ENCODE results near the gene ATP2C2.

Gene ATP2C2

GRCh38 chr16:84458606-84459532 lies 90.5 kb downstream of the ATP2C2 start:
- DNase-seq = no peak

- DNase-seq = no peak
These were observed 91.2 kb downstream of the ATP2C2 start for GRCh38 chr16:84459533-84459894.

GRCh38 chr16:84459941-84460405 lies 91.6 kb downstream of the ATP2C2 start:
- DNase-seq = no peak

DNA sequence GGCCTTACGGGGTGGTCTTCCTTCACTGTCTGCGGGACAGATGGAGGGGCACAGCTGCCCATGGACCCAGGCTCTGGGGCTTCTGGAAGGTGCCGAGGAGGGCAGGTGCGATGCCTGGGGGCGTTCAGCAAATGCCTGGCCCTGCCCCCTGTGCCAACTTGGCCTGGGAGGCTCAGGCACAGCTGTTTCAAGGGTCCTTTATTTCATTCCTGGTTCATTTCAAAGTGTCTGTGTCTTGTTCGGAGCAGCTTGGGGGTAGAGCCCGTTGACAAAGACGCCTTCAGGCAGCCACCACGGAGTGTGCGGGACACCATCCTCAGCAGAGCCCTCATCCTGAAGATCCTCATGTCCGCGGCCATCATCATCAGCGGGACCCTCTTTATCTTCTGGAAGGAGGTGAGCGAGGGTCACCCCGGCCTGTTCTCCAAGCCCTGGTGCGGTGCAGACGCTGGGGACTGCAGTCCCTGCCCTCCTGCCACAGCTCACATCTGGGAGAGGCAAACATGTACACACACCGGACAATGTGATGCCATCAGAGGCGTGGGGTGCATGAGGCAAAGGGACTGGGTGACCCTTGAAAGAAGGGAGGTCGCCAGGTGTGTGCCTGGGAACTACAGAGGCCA lies 92.2 kb downstream of the ATP2C2 start:
- no peak for DNase-seq

DNA sequence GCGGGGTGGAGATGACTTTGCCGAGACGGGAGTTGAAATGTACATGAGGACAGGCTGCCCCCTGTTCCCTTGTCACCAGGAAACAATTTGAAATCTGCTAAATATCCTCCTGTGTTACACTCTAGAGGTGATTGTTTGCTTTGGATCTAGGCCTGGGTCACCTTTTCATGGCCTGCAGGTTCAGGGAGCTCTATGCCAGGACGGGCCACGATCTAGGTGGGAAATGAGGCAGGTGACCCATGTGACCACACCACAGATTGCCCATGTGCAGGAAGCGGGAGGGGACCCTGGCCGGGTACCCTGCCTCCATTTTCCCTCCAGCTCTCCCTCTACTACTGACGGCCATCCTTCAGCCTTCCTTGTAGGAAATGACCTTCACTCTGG lies 92.7 kb downstream of the ATP2C2 start:
- no peak for DNase-seq

GRCh38 chr16:84461413-84462295 lies 93.3 kb downstream of the ATP2C2 start:
- DNase-seq = no peak

DNA sequence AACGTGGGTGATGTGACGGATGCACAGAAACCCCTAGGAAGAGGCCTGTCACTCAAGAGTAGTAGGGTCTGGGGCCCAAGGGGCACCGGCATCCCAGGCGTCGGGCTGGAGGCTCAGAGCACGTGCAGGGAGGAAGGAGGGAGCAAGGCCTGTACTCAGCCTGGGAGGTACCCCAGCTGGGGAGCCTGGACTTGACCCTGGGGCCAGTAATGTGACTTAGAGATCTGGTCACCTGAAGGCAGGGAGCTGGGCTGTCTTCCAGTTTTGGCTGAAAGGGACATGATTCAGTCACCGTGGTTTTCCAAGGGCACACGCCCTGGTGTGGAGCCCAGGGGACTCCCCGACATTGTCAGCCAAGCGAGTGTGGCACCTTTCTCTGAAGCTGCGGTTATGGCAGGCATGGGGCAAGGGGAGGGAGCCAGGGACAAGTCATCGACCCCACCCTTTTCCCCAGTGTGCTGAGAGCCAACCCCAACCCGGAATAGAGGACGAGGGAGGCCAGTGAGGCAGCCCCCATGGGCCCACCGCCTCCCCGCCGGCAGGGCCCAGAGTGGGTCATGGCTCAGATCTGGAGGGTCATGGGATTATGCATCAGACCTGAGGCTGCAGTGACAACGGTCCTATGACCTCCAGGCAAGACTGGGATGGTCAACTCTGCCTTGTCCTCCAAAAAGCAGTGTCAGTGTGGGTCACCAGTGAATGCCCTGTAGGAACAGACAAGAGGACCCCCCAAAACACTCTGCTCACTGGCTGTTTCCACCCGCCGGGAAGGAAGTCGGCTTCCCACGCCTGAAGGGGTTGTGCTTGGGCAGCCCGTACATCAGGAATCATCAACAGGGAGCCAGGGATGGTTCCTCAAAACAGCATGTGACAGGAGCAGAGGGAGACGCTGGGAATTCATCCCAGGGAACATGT lies 94.2 kb downstream of the ATP2C2 start:
- DNase-seq = no peak

DNA sequence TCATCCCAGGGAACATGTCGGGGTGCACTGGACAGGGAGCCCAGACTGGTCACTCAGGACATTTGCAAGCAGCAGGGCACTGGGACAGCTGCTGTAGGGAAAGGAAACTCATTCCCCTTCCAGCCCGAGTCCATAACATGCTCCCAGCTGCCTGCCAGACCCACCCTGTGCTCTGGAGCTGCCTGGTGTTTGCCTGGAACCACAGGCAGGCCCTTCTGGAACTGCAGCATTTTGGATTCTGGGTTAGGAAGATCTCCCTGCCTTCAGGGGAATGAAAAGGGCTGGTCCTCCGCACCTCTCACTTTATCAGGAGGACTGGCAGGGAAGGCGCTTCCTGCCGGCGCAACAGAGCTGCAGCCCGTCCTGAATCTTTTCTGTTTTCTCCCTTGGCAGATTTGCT lies 94.9 kb downstream of the ATP2C2 start:
- no peak for DNase-seq

DNA sequence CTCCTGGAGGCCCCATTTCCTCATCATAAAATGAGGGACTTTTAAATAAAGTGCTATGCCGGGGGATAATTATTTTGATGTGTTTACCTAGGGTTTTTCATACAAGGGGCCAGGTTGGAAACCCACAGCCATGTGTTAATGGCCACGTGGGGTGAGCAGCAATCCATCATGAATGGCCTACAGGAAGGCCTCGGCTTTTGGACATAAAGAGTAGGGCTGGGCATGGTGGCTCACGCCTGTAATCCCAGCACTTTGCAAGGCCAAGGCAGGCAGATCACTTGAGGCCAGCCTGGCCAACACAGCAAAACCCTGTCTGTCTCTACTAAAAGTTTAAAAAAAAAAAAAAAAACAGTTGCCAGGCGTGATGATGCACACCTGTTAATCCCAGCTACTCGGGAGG lies 95.8 kb downstream of the ATP2C2 start:
- DNase-seq = no peak

- no peak for DNase-seq
These were observed 96.8 kb downstream of the ATP2C2 start for GRCh38 chr16:84465154-84465553.

GRCh38 chr16:84466692-84467091 lies 98.4 kb downstream of the ATP2C2 start:
- DNase-seq = no peak

GRCh38 chr16:84467256-84467655 lies 98.9 kb downstream of the ATP2C2 start:
- DNase-seq = no peak

DNA sequence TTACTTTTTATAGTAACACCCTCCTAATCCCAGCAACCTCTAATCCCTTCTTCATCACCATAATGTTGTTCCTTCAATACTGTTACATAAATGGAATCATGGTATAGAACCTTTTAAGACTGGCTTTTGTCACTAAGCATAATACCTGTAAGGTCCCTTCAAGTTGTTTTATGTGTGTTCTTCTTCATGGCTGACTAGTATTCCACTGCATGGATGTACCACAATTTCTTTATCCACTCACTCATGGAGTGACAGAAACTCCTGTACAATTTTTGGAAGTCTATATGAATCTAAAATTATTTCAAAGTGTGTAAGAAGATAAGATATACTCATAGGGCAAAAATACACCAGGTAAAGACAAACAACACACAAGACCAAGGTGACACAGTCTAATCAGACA lies 99.4 kb downstream of the ATP2C2 start:
- DNase-seq = no peak

GRCh38 chr16:84471316-84471715 lies 103.0 kb downstream of the ATP2C2 start:
- no peak for DNase-seq

DNA sequence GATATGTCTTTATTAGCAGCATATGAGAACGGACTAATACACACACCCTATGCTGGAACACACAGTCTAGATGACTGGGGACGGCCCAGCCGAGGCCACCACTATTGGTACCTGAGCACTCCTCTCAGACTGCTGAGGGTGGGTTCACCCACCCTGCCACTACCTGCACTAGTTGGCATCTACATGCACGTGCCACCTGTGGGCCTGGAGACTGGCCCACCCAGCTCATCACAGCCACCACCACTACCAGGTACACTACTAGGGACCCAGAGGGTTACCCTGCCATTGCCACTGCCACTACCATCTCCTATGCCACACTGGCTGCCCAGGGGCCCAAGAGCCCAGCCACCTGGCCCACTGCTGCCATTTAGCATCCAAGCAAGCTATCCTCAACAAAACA lies 103.6 kb downstream of the ATP2C2 start:
- no peak for DNase-seq

DNA sequence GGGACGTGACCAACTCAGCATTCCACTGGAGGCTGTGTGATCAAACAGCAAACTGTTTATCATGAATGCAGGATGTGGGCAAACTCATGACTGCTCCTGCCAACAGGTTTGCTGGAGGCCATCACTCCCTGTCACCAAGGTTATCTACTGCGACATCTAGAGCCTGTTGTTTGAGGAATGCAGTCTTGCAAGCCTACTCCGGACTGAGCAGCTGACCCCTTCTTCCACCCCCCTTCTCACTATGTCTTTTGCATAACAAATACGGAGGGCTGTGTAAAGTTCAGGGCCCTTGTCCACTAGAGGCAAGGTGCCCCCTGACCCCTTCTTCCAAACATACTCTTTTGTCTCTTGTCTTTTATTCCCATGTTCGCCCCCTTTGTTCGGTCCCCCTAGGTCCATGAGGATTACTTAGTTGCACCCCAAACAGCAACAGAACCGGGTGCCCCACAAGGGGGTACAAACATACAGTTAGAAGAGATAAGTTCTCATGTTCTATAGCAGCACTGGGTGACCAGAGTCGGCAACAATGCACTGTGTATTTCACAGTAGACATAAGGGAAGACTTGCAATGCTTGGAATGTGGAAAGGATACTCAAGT lies 107.4 kb downstream of the ATP2C2 start:
- no peak for DNase-seq

GRCh38 chr16:84476401-84476800 lies 108.1 kb downstream of the ATP2C2 start:
- no peak for DNase-seq

DNA sequence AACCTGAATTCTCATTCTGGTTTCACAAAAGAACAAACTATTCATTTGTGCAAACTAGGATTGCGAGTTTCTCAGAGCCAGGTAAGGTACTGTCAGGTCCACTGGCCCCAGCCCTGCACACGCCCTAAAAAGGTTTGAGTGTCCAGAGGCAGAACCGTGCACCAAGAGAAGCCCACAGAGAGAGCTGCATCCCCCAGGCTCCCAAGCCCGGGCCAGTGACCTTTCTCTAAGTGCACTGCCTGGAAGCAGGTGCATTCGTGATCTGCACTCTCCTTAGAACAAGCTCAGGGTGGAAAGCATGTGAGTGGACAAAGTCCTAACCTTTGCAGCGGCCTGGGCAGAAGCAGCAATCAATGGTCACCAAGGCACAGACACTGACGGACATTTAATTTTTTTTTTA lies 109.3 kb downstream of the ATP2C2 start:
- DNase-seq = no peak

DNA sequence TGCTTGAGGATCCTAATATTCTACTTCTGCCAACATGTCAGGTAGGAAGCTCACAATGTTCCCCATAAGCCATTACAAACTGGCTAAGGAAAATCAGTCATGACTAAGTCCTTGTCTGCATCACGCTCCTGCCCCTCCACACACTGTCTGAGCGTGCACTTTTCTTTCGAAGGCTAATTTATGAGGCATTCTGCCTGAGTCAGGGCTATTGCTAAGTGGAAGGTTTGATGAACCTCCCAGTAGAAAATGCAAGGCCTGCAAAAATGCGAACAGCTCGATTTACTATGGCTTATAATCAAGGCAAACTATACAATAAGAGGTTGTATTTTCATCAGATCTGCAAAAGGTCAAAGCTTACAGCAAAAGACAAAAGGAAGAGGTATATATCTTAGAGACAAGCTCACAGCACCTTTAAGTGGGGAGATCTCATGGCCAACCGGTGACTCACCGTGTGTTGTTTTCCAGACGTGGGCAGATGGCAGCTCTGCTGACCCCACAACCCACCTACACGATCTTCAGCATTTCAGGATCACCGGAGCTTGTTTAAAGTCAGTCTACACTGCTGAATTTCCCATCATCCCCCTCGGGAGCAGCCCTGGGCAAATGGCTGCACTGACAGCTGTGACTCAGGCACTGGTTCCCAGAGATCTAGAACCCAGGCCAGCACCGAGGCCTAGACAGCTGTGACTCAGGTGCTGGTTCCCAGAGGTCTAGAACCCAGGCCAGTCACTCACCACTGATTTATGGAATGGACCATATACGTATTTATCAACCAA lies 110.0 kb downstream of the ATP2C2 start:
- no peak for DNase-seq

- no peak for DNase-seq
These were observed 111.5 kb downstream of the ATP2C2 start for GRCh38 chr16:84479716-84480450.
